Measurements from ENCODE around the gene FZD10.

GRCh38 chr12:130196827-130197226 lies 34.6 kb downstream of the FZD10 start:
- no peak for TF ChIP-seq ELK1 (IDR thresholded peaks at IDR 0.05; ENCODE audit: borderline replicate concordance, low read depth, low read length)
- TF ChIP-seq POLR2A (IDR thresholded peaks at IDR 0.05; ENCODE audit: low read depth, low read length): no peak
- no peak for TF ChIP-seq CHD1 (IDR thresholded peaks at IDR 0.05; ENCODE audit: low read depth, low read length)
- no peak for TF ChIP-seq CTCF (conservative IDR thresholded peaks at IDR 0.05; ENCODE audit: low read depth, low read length)
- no peak for TF ChIP-seq RAD21 (IDR thresholded peaks at IDR 0.05; ENCODE audit: low read length)
- no peak for TF ChIP-seq RFX5 (IDR thresholded peaks at IDR 0.05; ENCODE audit: low read depth, low read length)
- TF ChIP-seq MAZ (IDR thresholded peaks at IDR 0.05; ENCODE audit: borderline replicate concordance, low read depth, low read length): no peak
- TF ChIP-seq FOS (IDR thresholded peaks at IDR 0.05; ENCODE audit: low read depth, low read length): no peak
- no peak for TF ChIP-seq RCOR1 (IDR thresholded peaks at IDR 0.05; ENCODE audit: insufficient replicate concordance, low read length)

Measured in IMR-90 (cell line).